Fibroblast of lung (primary cell): ENCODE data around the gene DYNLT4. TPM values are rescaled to one million over a fixed set of nuclear protein-coding genes. Genes with fewer than 3 reads are reported as not detected.

Source experiments
- DNase-seq, 2 donors: peaks; one replicate each; pipeline versions ENCODE4 v3.0.0 to v3.0.0-alpha.2; 2010; ENCODE audit warnings: low read depth in 2 of 2
- H2AFZ ChIP-seq: 2 replicates; pipeline ENCODE4 v1.5.1; 2012; ENCODE audit warnings: low read length, control low read depth, inconsistent platforms
- H3K27ac ChIP-seq: 2 replicates; pipeline ENCODE4 v1.5.1; 2011; ENCODE audit warnings: low read length, control low read depth; ENCODE audit not compliant: insufficient read depth
- H3K27me3 ChIP-seq: 2 replicates; pipeline ENCODE4 v1.5.1; 2011; ENCODE audit warnings: mild to moderate bottlenecking, low read length; ENCODE audit not compliant: control insufficient read depth, insufficient read depth
- H3K36me3 ChIP-seq: 2 replicates; pipeline ENCODE4 v1.5.1; 2011; ENCODE audit warnings: low read length; ENCODE audit not compliant: control insufficient read depth, insufficient read depth
- H3K4me1 ChIP-seq: 2 replicates; pipeline ENCODE4 v1.5.1; 2011; ENCODE audit warnings: low read length; ENCODE audit not compliant: control insufficient read depth, insufficient read depth; ENCODE audit errors: extremely low read depth
- H3K4me2 ChIP-seq: 2 replicates; pipeline ENCODE4 v1.5.1; 2011; ENCODE audit warnings: low read length, control low read depth; ENCODE audit not compliant: insufficient read depth; ENCODE audit errors: extremely low read depth
- H3K4me3 ChIP-seq, 4 experiments: fragments of 200-600 bp in 1 of 4; sonication (generic) in 1 of 4; replicated peaks in 1 of 4; 2 replicates each; pipeline ENCODE4 v1.5.1; 2011 to 2016; ENCODE audit warnings: low read length in 4 of 4, low read depth in 3 of 4, mild to moderate bottlenecking in 3 of 4, control low read depth in 2 of 4, inconsistent platforms in 1 of 4, mixed read lengths in 1 of 4; ENCODE audit not compliant: insufficient read depth in 1 of 4; ENCODE audit errors: control extremely low read depth in 1 of 4
- H3K79me2 ChIP-seq: 2 replicates; pipeline ENCODE4 v1.5.1; 2012; ENCODE audit warnings: mild to moderate bottlenecking, low read length, inconsistent platforms; ENCODE audit not compliant: control insufficient read depth, insufficient read depth
- H3K9ac ChIP-seq: 2 replicates; pipeline ENCODE4 v1.5.1; 2011; ENCODE audit warnings: mild to moderate bottlenecking, low read length, control low read depth; ENCODE audit not compliant: insufficient read depth
- H3K9me3 ChIP-seq: 2 replicates; pipeline ENCODE4 v1.5.1; 2012; ENCODE audit warnings: low read depth, low read length; ENCODE audit not compliant: control insufficient read depth, insufficient read depth
- H4K20me1 ChIP-seq: 2 replicates; pipeline ENCODE4 v1.5.1; 2011; ENCODE audit warnings: low read length; ENCODE audit not compliant: control insufficient read depth, insufficient read depth; ENCODE audit errors: extremely low read depth
- EZH2 ChIP-seq: IDR thresholded peaks from 2 replicates; pipeline ENCODE4 v1.5.1; 2012; ENCODE audit warnings: low read length, control low read depth, mild to moderate bottlenecking; ENCODE audit errors: missing control alignments
- polyA plus RNA-seq, 2 donors: library from polyadenylated mRNA; depleted of rRNA in 1 of 2; stranded (reverse) in 1 of 2; unstranded in 1 of 2; fragments of >200 nt; gene quantifications; 2 replicates each; pipeline ENCODE4 v1.2.1, GENCODE V29; 2011 to 2012; ENCODE audit warnings: missing spikeins in 1 of 2
- total RNA-seq: library from RNA; depleted of rRNA; stranded (reverse); fragments of >200 nt; gene quantifications from 2 replicates; pipeline ENCODE4 v1.2.1, GENCODE V29; 2014
- TF ChIP-seq, protein P1 (sequence below), 2 donors: IDR thresholded peaks in 1 of 2; conservative IDR thresholded peaks in 1 of 2; 1 replicate in 1 of 2; 2 replicates in 1 of 2; pipeline ENCODE4 v1.5.1; 2011 to 2012; ENCODE audit warnings: low read length in 2 of 2, control low read depth in 1 of 2, inconsistent platforms in 1 of 2, low read depth in 1 of 2, mild to moderate bottlenecking in 1 of 2

The DYNLT4 gene
- total and polyA plus RNA-seq, 2 donors (not counting 1 experiment from before 2014, with no cell fraction given) = 0.66 TPM; not detected in 1

DNA sequence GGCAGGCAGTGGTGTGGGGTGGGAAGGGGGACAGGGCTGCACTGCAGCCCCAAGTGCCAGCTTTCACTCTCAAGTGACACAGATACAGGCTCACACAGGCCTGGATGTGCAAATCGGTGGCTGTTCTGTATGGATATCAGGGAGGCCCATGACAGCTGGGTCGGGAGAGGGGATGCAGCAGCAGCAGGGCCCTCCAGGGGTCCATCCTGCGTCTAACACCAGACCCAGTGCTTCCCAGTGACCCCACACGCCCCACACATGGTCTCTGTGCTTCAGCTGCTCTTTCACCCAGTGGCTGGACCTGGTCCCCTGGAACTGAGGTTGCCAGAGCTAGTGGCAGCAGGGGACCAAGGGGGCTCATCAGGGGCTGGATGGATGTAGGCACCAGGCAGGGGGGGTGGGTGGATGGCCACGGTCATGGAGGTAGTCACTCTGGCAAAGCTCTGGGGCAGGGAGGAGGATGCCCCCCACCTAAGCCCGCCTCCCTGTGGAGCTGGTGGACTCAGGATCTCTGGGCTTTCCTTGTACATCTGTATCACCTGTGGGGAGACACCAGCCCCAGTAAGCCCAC, 15.1 kb upstream of the DYNLT4 start:
- TF ChIP-seq EZH2 = no peak
- TF ChIP-seq, protein P1, sequence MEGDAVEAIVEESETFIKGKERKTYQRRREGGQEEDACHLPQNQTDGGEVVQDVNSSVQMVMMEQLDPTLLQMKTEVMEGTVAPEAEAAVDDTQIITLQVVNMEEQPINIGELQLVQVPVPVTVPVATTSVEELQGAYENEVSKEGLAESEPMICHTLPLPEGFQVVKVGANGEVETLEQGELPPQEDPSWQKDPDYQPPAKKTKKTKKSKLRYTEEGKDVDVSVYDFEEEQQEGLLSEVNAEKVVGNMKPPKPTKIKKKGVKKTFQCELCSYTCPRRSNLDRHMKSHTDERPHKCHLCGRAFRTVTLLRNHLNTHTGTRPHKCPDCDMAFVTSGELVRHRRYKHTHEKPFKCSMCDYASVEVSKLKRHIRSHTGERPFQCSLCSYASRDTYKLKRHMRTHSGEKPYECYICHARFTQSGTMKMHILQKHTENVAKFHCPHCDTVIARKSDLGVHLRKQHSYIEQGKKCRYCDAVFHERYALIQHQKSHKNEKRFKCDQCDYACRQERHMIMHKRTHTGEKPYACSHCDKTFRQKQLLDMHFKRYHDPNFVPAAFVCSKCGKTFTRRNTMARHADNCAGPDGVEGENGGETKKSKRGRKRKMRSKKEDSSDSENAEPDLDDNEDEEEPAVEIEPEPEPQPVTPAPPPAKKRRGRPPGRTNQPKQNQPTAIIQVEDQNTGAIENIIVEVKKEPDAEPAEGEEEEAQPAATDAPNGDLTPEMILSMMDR (conservative IDR thresholded peaks at IDR 0.05 in 1 of 2, IDR thresholded peaks at IDR 0.05 in 1 of 2; ENCODE audit: low read depth in 1 of 2, low read length in 2 of 2) = no peak
- no peaks in the 10 kb centered on the region for H3K27me3 ChIP-seq
- H4K20me1 ChIP-seq = no peaks in the 10 kb centered on the region
- H3K4me2 ChIP-seq = no peak overlapping the region
- no peak overlapping the region for H3K9ac ChIP-seq
- no peaks in the 10 kb centered on the region for H3K36me3 ChIP-seq
- peaks cover 2% of the 10 kb centered on the region for H3K4me1 ChIP-seq
- H3K27ac ChIP-seq = no peak overlapping the region
- no peaks in the 10 kb centered on the region for H3K79me2 ChIP-seq
- H2AFZ ChIP-seq = no peak overlapping the region
- H3K4me3 ChIP-seq = no peak overlapping the region
- H3K9me3 ChIP-seq = no peaks in the 10 kb centered on the region
- no peak for DNase-seq

DNA sequence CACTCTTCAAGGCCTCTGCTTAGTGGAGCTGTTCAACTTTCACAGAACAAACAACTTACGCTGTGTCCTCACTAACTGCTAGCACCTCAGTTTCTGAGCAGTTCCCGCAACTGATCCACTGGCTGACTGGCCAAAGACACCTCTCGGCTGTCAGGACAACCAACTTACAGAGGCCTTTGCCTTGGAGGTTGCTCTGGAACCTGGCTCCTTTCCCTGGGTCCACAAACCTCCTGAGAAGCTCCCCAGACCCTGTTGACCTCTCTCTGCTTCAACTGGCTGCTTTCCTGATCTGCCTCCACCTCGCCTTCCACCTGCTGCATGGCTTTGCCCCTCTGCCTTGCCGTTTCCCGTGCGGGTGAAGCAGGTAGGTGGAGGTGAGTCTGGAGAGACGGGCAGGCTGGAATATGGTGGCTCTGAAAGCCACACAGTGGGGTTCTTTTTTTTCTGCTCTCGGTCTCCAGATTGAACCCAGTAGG, 14.1 kb upstream of the DYNLT4 start:
- peaks cover 2% of the 10 kb centered on the region for H3K4me1 ChIP-seq
- no peaks in the 10 kb centered on the region for H3K27me3 ChIP-seq
- no peaks in the 10 kb centered on the region for H3K36me3 ChIP-seq
- H3K4me3 ChIP-seq = no peak overlapping the region
- no peak for DNase-seq
- no peaks in the 10 kb centered on the region for H3K9me3 ChIP-seq
- no peaks in the 10 kb centered on the region for H3K79me2 ChIP-seq
- no peaks in the 10 kb centered on the region for H4K20me1 ChIP-seq
- no peak overlapping the region for H3K27ac ChIP-seq
- no peak overlapping the region for H3K9ac ChIP-seq
- H2AFZ ChIP-seq = no peak overlapping the region
- TF ChIP-seq, protein P1 (conservative IDR thresholded peaks at IDR 0.05 in 1 of 2, IDR thresholded peaks at IDR 0.05 in 1 of 2; ENCODE audit: low read depth in 1 of 2, low read length in 2 of 2) = no peak
- no peak for TF ChIP-seq EZH2
- H3K4me2 ChIP-seq = no peak overlapping the region

DNA sequence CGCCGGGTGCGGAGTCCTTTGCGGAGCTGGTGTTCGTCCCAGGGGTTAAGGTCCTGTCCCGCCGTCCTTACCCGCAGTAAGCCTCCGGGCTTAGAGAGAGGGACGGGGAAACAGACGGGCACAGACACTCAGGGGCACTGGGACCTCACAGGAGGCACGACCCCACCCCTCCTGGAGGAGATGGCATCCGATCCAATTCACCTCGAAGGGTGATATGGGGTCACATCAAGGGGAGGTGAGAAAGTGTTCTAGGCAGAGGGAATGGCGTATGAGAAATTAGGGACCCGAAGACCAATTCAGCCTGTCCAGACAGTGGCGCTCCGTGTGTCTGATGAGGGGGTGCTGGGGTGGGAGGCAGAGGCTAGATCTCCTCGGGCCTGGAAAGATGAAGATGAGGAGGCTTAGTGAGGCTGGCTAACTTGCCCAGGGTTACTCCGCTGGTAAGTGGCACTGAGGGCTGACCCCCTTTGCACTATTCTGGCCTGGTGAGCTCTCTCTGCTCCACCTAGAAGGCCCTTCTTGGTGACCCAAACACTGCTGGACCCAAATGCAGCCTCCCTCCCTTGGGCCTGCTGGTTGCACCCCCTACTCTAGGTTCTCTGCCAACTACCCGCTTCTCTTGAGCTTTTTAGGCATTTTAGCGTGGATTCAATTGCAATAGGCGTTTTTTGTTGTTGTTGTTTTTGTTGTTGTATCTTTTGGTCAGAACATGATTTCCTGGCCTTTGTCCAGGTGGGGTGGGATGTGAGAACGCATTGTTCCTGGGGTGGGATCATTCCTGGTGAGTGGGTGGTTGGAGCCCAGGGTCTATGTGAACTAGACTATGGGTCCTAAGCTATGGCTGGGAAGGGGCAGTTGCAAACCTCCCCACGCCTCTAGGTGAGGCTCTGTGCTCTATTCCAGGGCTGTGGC, 13.4 kb upstream of the DYNLT4 start:
- peak overlapping the region; percentile 30 to 63 (median 58) for H3K4me3 ChIP-seq
- no peaks in the 10 kb centered on the region for H3K36me3 ChIP-seq
- H3K4me2 ChIP-seq = peak overlapping the region; percentile 99
- H3K27ac ChIP-seq = peak overlapping the region; percentile 100
- H3K27me3 ChIP-seq = no peaks in the 10 kb centered on the region
- no peak for DNase-seq
- H3K4me1 ChIP-seq = peaks cover 3% of the 10 kb centered on the region
- H3K9me3 ChIP-seq = no peaks in the 10 kb centered on the region
- peak overlapping the region; percentile 97 for H3K9ac ChIP-seq
- H4K20me1 ChIP-seq = no peaks in the 10 kb centered on the region
- no peak for TF ChIP-seq EZH2
- TF ChIP-seq, protein P1 (conservative IDR thresholded peaks at IDR 0.05 in 1 of 2, IDR thresholded peaks at IDR 0.05 in 1 of 2; ENCODE audit: low read depth in 1 of 2, low read length in 2 of 2) = no peak
- H2AFZ ChIP-seq = peak overlapping the region; percentile 99
- H3K79me2 ChIP-seq = no peaks in the 10 kb centered on the region
